PC-3 (cell line): ENCODE measurements around the gene ANTKMT. TPM values are rescaled to one million over a fixed set of nuclear protein-coding genes. Genes with fewer than 3 reads are reported as not detected.

Experiments used
- ATAC-seq: fragments of 200-7000 bp; cut with Tn5 transposase; 2 replicates; pipeline ENCODE4 v1.9.1; 2020; ENCODE audit warnings: mild to moderate bottlenecking, moderate library complexity
- BruUV-seq: library from RNA; stranded (reverse); fragments of 400-500 nt; replicated peaks from 2 replicates; lab custom pipeline; 2021; lab: Mats Ljungman, UMichigan
- CTCF ChIA-PET: fragments of 300-600 bp; sonication (Branson Sonifier 250); formaldehyde crosslinking; loops from one replicate; lab custom pipeline; 2022; ENCODE audit warnings: antibody characterized with exemption; lab: Charles Lee
- POLR2A ChIA-PET: fragments of 300-600 bp; sonication (Branson Sonifier 250); formaldehyde crosslinking; loops from one replicate; lab custom pipeline; 2022; ENCODE audit warnings: antibody characterized with exemption; ENCODE audit not compliant: unreplicated experiment; lab: Charles Lee
- DNase-seq: peaks from one replicate; pipeline ENCODE4 v3.0.0-alpha.2; 2015
- H2AFZ ChIP-seq: fragments of 300-600 bp; sonication (generic); 2 replicates; pipeline ENCODE4 v1.6.0; 2016; ENCODE audit warnings: antibody characterized with exemption, low read length
- H3F3A ChIP-seq: fragments of 300-600 bp; sonication (generic); one replicate; pipeline ENCODE4 v1.6.0; 2017; ENCODE audit warnings: antibody characterized with exemption, low read length, control low read depth, mild to moderate bottlenecking; ENCODE audit not compliant: unreplicated experiment
- H3K27ac ChIP-seq: fragments of 300-600 bp; sonication (generic); 2 replicates; pipeline ENCODE4 v1.5.1; 2016; ENCODE audit warnings: mild to moderate bottlenecking, low read length
- H3K27me3 ChIP-seq: fragments of 300-600 bp; sonication (generic); 2 replicates; pipeline ENCODE4 v1.6.1; 2016; ENCODE audit warnings: low read length, mixed read lengths
- H3K36me3 ChIP-seq: fragments of 300-600 bp; sonication (generic); 2 replicates; pipeline ENCODE4 v1.6.1; 2016; ENCODE audit warnings: low read depth, mixed run types, low read length, mixed read lengths
- H3K4me1 ChIP-seq: fragments of 300-600 bp; sonication (generic); 2 replicates; pipeline ENCODE4 v1.5.1; 2016; ENCODE audit warnings: low read length; ENCODE audit not compliant: insufficient read depth
- H3K4me2 ChIP-seq: fragments of 300-600 bp; sonication (generic); 2 replicates; pipeline ENCODE4 v1.6.0; 2016; ENCODE audit warnings: low read length
- H3K4me3 ChIP-seq: fragments of 300-600 bp; sonication (generic); 2 replicates; pipeline ENCODE4 v1.5.1; 2016; ENCODE audit warnings: mild to moderate bottlenecking, low read length, mixed read lengths
- H3K79me2 ChIP-seq: fragments of 300-600 bp; sonication (generic); 2 replicates; pipeline ENCODE4 v1.6.1; 2017; ENCODE audit warnings: low read length, mixed read lengths
- H3K9ac ChIP-seq: fragments of 300-600 bp; sonication (generic); 2 replicates; pipeline ENCODE4 v1.6.0; 2016; ENCODE audit warnings: mild to moderate bottlenecking, low read length
- H3K9me2 ChIP-seq: fragments of 300-600 bp; sonication (generic); replicated peaks from 2 replicates; pipeline ENCODE4 v1.6.1; 2016; ENCODE audit warnings: mixed run types, low read length, mixed read lengths
- H3K9me3 ChIP-seq: fragments of 300-600 bp; sonication (generic); 2 replicates; pipeline ENCODE4 v1.6.1; 2016; ENCODE audit warnings: low read length, mixed read lengths
- H4K20me1 ChIP-seq: fragments of 300-600 bp; sonication (generic); 2 replicates; pipeline ENCODE4 v1.6.1; 2016; ENCODE audit warnings: low read length, mixed read lengths
- EZH2 ChIP-seq: fragments of 300-600 bp; sonication (generic); IDR thresholded peaks from one replicate; pipeline ENCODE4 v1.6.1; 2017; ENCODE audit warnings: antibody characterized with exemption, mild to moderate bottlenecking, low read length; ENCODE audit not compliant: unreplicated experiment
- EZH2phosphoT487 ChIP-seq: fragments of 300-600 bp; sonication (generic); IDR thresholded peaks from 2 replicates; pipeline ENCODE4 v1.6.1; 2018; ENCODE audit warnings: mild to moderate bottlenecking, antibody characterized with exemption, low read length, borderline replicate concordance
- intact Hi-C: fragments of 100-400 bp; cut with micrococcal nuclease; formaldehyde crosslinking; loops from 2 replicates; pipeline ENCODE4 v1.9.0; 2023
- total RNA-seq: library from RNA; depleted of rRNA; stranded (reverse); fragments of >200 nt; gene quantifications from 2 replicates; pipeline ENCODE4 v1.2.3, GENCODE V29; 2014
- TF ChIP-seq, protein P1 (sequence below): fragments of 300-600 bp; sonication (generic); conservative IDR thresholded peaks from 2 replicates; pipeline ENCODE4 v1.5.1; 2017; ENCODE audit warnings: antibody characterized with exemption, low read depth, mild to moderate bottlenecking, low read length

The ANTKMT gene
- total RNA-seq, 1 experiment from 2014 or later, result 77.3 TPM

DNA sequence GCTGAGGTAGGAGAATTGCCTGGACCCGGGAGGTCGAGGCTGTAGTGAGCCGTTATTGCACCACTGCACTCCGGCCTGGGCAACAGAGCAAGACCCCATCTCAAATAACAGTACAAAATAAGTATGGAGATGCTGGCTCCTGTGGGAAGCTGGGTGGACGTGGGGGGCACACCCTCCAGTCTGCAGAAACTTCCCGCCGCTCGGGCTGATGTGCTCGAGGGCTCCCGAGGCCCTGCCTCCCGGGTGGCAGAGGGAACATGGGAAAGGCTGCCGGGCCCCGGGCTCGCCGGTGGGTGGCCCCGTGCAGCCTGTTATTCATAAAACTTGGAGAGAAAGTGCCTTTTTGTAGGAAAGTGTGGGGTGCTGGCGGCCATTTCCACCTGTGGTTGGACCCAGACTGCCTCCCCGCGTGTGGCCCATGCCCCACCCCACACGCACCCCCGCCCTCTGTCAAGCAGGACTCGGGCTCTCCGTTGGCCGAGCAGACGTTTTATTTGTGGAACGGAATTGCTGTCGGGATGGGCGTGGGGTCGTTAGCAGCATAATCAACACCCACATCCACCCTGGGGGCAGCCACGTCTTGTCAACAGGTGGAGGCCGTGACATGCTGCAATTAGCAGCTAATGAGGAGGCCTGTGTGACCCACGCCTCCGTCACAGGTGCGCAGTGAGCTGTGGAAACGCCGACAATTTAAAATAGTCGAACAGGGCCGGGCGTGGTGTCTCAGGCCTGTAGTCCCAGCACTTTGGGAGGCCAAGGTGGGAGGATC, 27.2 kb downstream of the ANTKMT start:
- H2AFZ ChIP-seq, result no peak overlapping the region
- no TSS peak for BruUV-seq

GRCh38 chr16:749010-749409, 28.1 kb downstream of the ANTKMT start:
- ATAC-seq, result no peak
- no peaks in the 10 kb centered on the region for H3K79me2 ChIP-seq
- TF ChIP-seq EZH2 (no peak), EZH2phosphoT487 (no peak)
- TF ChIP-seq, protein P1, sequence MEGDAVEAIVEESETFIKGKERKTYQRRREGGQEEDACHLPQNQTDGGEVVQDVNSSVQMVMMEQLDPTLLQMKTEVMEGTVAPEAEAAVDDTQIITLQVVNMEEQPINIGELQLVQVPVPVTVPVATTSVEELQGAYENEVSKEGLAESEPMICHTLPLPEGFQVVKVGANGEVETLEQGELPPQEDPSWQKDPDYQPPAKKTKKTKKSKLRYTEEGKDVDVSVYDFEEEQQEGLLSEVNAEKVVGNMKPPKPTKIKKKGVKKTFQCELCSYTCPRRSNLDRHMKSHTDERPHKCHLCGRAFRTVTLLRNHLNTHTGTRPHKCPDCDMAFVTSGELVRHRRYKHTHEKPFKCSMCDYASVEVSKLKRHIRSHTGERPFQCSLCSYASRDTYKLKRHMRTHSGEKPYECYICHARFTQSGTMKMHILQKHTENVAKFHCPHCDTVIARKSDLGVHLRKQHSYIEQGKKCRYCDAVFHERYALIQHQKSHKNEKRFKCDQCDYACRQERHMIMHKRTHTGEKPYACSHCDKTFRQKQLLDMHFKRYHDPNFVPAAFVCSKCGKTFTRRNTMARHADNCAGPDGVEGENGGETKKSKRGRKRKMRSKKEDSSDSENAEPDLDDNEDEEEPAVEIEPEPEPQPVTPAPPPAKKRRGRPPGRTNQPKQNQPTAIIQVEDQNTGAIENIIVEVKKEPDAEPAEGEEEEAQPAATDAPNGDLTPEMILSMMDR, result no peak
- BruUV-seq, result no TSS peak
- no peak for DNase-seq
- intact Hi-C loops, result no loop called here
- no peaks in the 10 kb centered on the region for H3K27me3 ChIP-seq
- no peaks in the 10 kb centered on the region for H3F3A ChIP-seq
- H3K27ac ChIP-seq, result no peak overlapping the region
- H2AFZ ChIP-seq, result no peak overlapping the region
- H3K4me2 ChIP-seq, result no peak overlapping the region
- H3K36me3 ChIP-seq, result no peaks in the 10 kb centered on the region
- H3K9ac ChIP-seq, result no peak overlapping the region
- no peaks in the 10 kb centered on the region for H3K4me1 ChIP-seq
- H3K9me3 ChIP-seq, result no peaks in the 10 kb centered on the region
- ChIA-PET CTCF (no interaction called here), POLR2A (interaction anchor here (0.7 kb wide), 1 partner anchor 30 kb away, joined by 6 read pairs; no protein-coding TSS in a partner anchor)
- H3K4me3 ChIP-seq, result no peak overlapping the region
- no peaks in the 10 kb centered on the region for H3K9me2 ChIP-seq
- no peaks in the 10 kb centered on the region for H4K20me1 ChIP-seq

More for the DNA sequence above, 27.2 kb downstream of the ANTKMT start:
- Histone ChIP-seq H3K79me2 (no peaks in the 10 kb centered on the region), H3F3A (no peaks in the 10 kb centered on the region), H3K9me2 (no peaks in the 10 kb centered on the region), H3K9ac (no peak overlapping the region), H3K27me3 (no peaks in the 10 kb centered on the region), H4K20me1 (no peaks in the 10 kb centered on the region), H3K4me2 (no peak overlapping the region), H3K4me1 (no peaks in the 10 kb centered on the region), H3K4me3 (no peak overlapping the region), H3K27ac (no peak overlapping the region), H3K9me3 (no peaks in the 10 kb centered on the region), H3K36me3 (no peaks in the 10 kb centered on the region)
- DNase-seq (no peak), ATAC-seq (no peak)
- POLR2A ChIA-PET, result no interaction called here
- intact Hi-C loops, result no loop called here
- TF ChIP-seq EZH2phosphoT487 (no peak), EZH2 (no peak)
- TF ChIP-seq, protein P1, result no peak
- CTCF ChIA-PET, result no interaction called here

DNA sequence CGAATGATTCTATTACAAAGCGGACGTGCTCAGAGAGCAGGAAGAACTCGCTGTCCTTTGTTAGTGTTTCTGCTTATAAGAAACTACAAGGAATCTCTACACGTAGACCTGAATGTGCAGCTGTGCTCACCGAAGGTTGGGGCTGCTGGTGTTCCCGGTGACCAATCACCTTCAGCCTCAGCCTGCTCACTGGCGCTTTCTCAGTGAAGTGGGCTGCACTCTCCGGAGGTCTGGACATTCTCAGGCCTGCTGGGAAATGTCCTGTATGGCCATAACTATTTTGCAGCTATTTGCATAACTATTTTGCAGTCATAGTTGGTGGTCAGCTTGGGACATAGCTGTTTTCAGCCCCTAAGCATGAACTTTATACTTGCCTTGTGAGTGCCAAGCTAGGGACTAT, 29.5 kb downstream of the ANTKMT start:
- Histone ChIP-seq H3F3A (no peaks in the 10 kb centered on the region), H3K27ac (no peak overlapping the region), H3K36me3 (no peaks in the 10 kb centered on the region), H3K4me3 (no peak overlapping the region), H4K20me1 (no peaks in the 10 kb centered on the region), H3K9me3 (no peaks in the 10 kb centered on the region), H3K9ac (no peak overlapping the region), H3K4me1 (no peaks in the 10 kb centered on the region), H3K4me2 (no peak overlapping the region), H3K79me2 (no peaks in the 10 kb centered on the region), H3K27me3 (no peaks in the 10 kb centered on the region), H3K9me2 (no peaks in the 10 kb centered on the region), H2AFZ (no peak overlapping the region)
- ATAC-seq (no peak), DNase-seq (no peak)
- ChIA-PET POLR2A (no interaction called here), CTCF (no interaction called here)
- intact Hi-C loops, result no loop called here
- TF ChIP-seq, protein P1, result no peak
- TF ChIP-seq EZH2phosphoT487 (no peak), EZH2 (no peak)
- no TSS peak for BruUV-seq
